Activated CD4-positive, CD25-positive, alpha-beta regulatory T cell treated with anti-CD3 and anti-CD28 coated beads, Interleukin-2, amount 50 U/mL, for 72 hours (primary cell): ENCODE measurements around the gene GOLGA2.
"Not testable (repeated sequence)": the region's sequence is repeated elsewhere in the genome, so short reads cannot be mapped to it uniquely, and the experiment has no call there.

Source experiments
- DNase-seq: peaks from one replicate; pipeline ENCODE4 v3.0.0; 2021

Gene GOLGA2

GRCh38 chr9:128288273-128289004, 12.6 kb upstream of the GOLGA2 start:
- no peak for DNase-seq

GRCh38 chr9:128286440-128286839, 10.6 kb upstream of the GOLGA2 start:
- no peak for DNase-seq

GRCh38 chr9:128285033-128285784, 9.4 kb upstream of the GOLGA2 start:
- no peak for DNase-seq

GRCh38 chr9:128282500-128282899, 6.7 kb upstream of the GOLGA2 start:
- no peak for DNase-seq

- DNase-seq, result no peak
Observed at GRCh38 chr9:128280084-128280622, 4.3 kb upstream of the GOLGA2 start.

GRCh38 chr9:128279088-128280073, 3.6 kb upstream of the GOLGA2 start:
- not testable (repeated sequence) for DNase-seq

GRCh38 chr9:128276574-128277270, 915 bp upstream of the GOLGA2 start:
- no peak for DNase-seq

GRCh38 chr9:128276008-128276573, 284 bp upstream of the GOLGA2 start, which contains the start of gene SWI5:
Gene SWI5, plus strand, starts transcription at chr9:128276276.
- DNase-seq, result peak; percentile 100

- DNase-seq, result no peak
Observed at GRCh38 chr9:128274245-128274644, 1.6 kb downstream of the GOLGA2 start.

- DNase-seq, result no peak
Observed at GRCh38 chr9:128271512-128271911, 4.3 kb downstream of the GOLGA2 start.

GRCh38 chr9:128271112-128271511, 4.7 kb downstream of the GOLGA2 start:
- no peak for DNase-seq

- no peak for DNase-seq
Observed at GRCh38 chr9:128266868-128267590, 8.8 kb downstream of the GOLGA2 start.

- DNase-seq, result no peak
Observed at GRCh38 chr9:128265348-128265847, 10.4 kb downstream of the GOLGA2 start.

- DNase-seq, result no peak
Observed at GRCh38 chr9:128262687-128263086, 13.1 kb downstream of the GOLGA2 start.

GRCh38 chr9:128260340-128260739, 15.5 kb downstream of the GOLGA2 start:
- DNase-seq, result no peak

- DNase-seq, result no peak
Observed at GRCh38 chr9:128259156-128259555, 16.7 kb downstream of the GOLGA2 start.

- no peak for DNase-seq
Observed at GRCh38 chr9:128258326-128258725, 17.5 kb downstream of the GOLGA2 start.

- DNase-seq, result no peak
Observed at GRCh38 chr9:128257907-128258306, 17.9 kb downstream of the GOLGA2 start.

- no peak for DNase-seq
Observed at GRCh38 chr9:128257086-128257825, 18.6 kb downstream of the GOLGA2 start.
